OCI-LY7 (cell line): ENCODE results near the gene ACOXL. TPM values are rescaled to one million over a fixed set of nuclear protein-coding genes. Genes with fewer than 3 reads are reported as not detected.

Experiments used
- BruUV-seq: library from RNA; stranded (reverse); fragments of 400-500 nt; replicated peaks from 2 replicates; lab custom pipeline; 2021; lab: Mats Ljungman, UMichigan
- CTCF ChIA-PET: fragments of 300-600 bp; sonication (Branson Sonifier 250); formaldehyde crosslinking; loops from one replicate; lab custom pipeline; 2022; ENCODE audit warnings: antibody characterized with exemption; ENCODE audit not compliant: unreplicated experiment; lab: Charles Lee
- POLR2A ChIA-PET: fragments of 300-600 bp; sonication (Branson Sonifier 250); formaldehyde crosslinking; loops from one replicate; lab custom pipeline; 2022; ENCODE audit warnings: antibody characterized with exemption; lab: Charles Lee
- DNase-seq: peaks from one replicate; pipeline ENCODE4 v3.0.0-alpha.2; 2015; ENCODE audit warnings: low spot score
- H2AFZ ChIP-seq: fragments of 200-600 bp; sonication (generic), shearing (Covaris generic); 2 replicates; pipeline ENCODE4 v1.6.1; 2014; ENCODE audit warnings: mild to moderate bottlenecking, antibody characterized with exemption, low read length, moderate library complexity
- H3K27ac ChIP-seq: fragments of 200-600 bp; sonication (generic); 2 replicates; pipeline ENCODE4 v1.5.1; 2014; ENCODE audit warnings: mixed run types, low read depth, mild to moderate bottlenecking, moderate library complexity, low read length, inconsistent platforms; ENCODE audit not compliant: poor library complexity, severe bottlenecking
- H3K36me3 ChIP-seq: fragments of 200-600 bp; sonication (generic); 2 replicates; pipeline ENCODE4 v1.6.1; 2014; ENCODE audit warnings: mild to moderate bottlenecking, antibody characterized with exemption, low read length, moderate library complexity, mixed read lengths; ENCODE audit not compliant: insufficient read depth
- H3K4me1 ChIP-seq: fragments of 200-600 bp; sonication (generic); 2 replicates; pipeline ENCODE4 v1.5.1; 2014; ENCODE audit warnings: mild to moderate bottlenecking, low read length; ENCODE audit not compliant: insufficient read depth, poor library complexity, severe bottlenecking
- H3K4me2 ChIP-seq: fragments of 200-600 bp; sonication (generic); 2 replicates; pipeline ENCODE4 v1.6.1; 2014; ENCODE audit warnings: mild to moderate bottlenecking, low read length
- H3K4me3 ChIP-seq: fragments of 200-600 bp; sonication (generic); 2 replicates; pipeline ENCODE4 v1.5.1; 2014; ENCODE audit warnings: mild to moderate bottlenecking, low read depth, low read length; ENCODE audit not compliant: poor library complexity, severe bottlenecking
- H3K79me2 ChIP-seq: fragments of 200-600 bp; sonication (generic); 2 replicates; pipeline ENCODE4 v1.6.1; 2016; ENCODE audit warnings: low read depth, mild to moderate bottlenecking, low read length, moderate library complexity, mixed read lengths; ENCODE audit not compliant: insufficient read depth
- H3K9me2 ChIP-seq: fragments of 200-600 bp; sonication (generic); 2 replicates; pipeline ENCODE4 v1.6.1; 2016; ENCODE audit warnings: mild to moderate bottlenecking, low read length, mixed read lengths; ENCODE audit not compliant: insufficient read depth
- H3K9me3 ChIP-seq: fragments of 200-600 bp; sonication (generic); 2 replicates; pipeline ENCODE4 v1.6.1; 2014; ENCODE audit warnings: mild to moderate bottlenecking, mixed run types, low read length, mixed read lengths
- H4K20me1 ChIP-seq: fragments of 200-600 bp; sonication (generic); 2 replicates; pipeline ENCODE4 v1.6.1; 2014; ENCODE audit warnings: mild to moderate bottlenecking, antibody characterized with exemption, low read length, moderate library complexity, mixed read lengths; ENCODE audit not compliant: insufficient read depth
- EZH2phosphoT487 ChIP-seq: fragments of 200-600 bp; sonication (generic); IDR thresholded peaks from 2 replicates; pipeline ENCODE4 v1.6.1; 2018; ENCODE audit warnings: low read depth, borderline replicate concordance, mild to moderate bottlenecking, mixed run types, antibody characterized with exemption, low read length, moderate library complexity, mixed read lengths
- intact Hi-C: fragments of 100-400 bp; cut with micrococcal nuclease; formaldehyde crosslinking; loops from one replicate; pipeline ENCODE4 v1.10.0; 2022; ENCODE audit not compliant: unreplicated experiment
- total RNA-seq, 2 experiments: library from RNA; depleted of rRNA in 1 of 2; stranded (reverse); fragments of >200 nt in 1 of 2; shearing (Covaris generic) in 1 of 2; gene quantifications; 2 replicates each; pipeline ENCODE4 v1.2.3, GENCODE V29; 2014 to 2022
- TF ChIP-seq, protein P1 (sequence below): fragments of 200-600 bp; sonication (generic); conservative IDR thresholded peaks from 2 replicates; pipeline ENCODE4 v1.5.1; 2014; ENCODE audit warnings: mild to moderate bottlenecking, antibody characterized with exemption, low read length, moderate library complexity, mixed read lengths

The ACOXL gene
- total RNA-seq, 2 experiments from 2014 or later, result 1.4 TPM; not detected in 1

- peaks cover 16% of the 10 kb centered on the region for H3K4me1 ChIP-seq
- no peaks in the 10 kb centered on the region for H3K9me2 ChIP-seq
- no peak overlapping the region for H3K27ac ChIP-seq
- no peak overlapping the region for H2AFZ ChIP-seq
- no peak overlapping the region for H3K4me2 ChIP-seq
- H3K36me3 ChIP-seq, result no peaks in the 10 kb centered on the region
- intact Hi-C loops, result loop anchor here (5.0 kb wide), 1 partner anchor 40 kb away; no protein-coding TSS in a partner anchor
- BruUV-seq, result no TSS peak
- no peak for DNase-seq
- no peak for TF ChIP-seq EZH2phosphoT487
- TF ChIP-seq, protein P1, sequence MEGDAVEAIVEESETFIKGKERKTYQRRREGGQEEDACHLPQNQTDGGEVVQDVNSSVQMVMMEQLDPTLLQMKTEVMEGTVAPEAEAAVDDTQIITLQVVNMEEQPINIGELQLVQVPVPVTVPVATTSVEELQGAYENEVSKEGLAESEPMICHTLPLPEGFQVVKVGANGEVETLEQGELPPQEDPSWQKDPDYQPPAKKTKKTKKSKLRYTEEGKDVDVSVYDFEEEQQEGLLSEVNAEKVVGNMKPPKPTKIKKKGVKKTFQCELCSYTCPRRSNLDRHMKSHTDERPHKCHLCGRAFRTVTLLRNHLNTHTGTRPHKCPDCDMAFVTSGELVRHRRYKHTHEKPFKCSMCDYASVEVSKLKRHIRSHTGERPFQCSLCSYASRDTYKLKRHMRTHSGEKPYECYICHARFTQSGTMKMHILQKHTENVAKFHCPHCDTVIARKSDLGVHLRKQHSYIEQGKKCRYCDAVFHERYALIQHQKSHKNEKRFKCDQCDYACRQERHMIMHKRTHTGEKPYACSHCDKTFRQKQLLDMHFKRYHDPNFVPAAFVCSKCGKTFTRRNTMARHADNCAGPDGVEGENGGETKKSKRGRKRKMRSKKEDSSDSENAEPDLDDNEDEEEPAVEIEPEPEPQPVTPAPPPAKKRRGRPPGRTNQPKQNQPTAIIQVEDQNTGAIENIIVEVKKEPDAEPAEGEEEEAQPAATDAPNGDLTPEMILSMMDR, result no peak
- H3K4me3 ChIP-seq, result no peak overlapping the region
- H4K20me1 ChIP-seq, result no peaks in the 10 kb centered on the region; the same call in 1 of the 2 replicates
- CTCF ChIA-PET, result no interaction called here
- H3K9me3 ChIP-seq, result no peaks in the 10 kb centered on the region
- no peaks in the 10 kb centered on the region for H3K79me2 ChIP-seq
- POLR2A ChIA-PET, result interaction anchor here (0.7 to 2.2 kb wide), 2 partner anchors 11 to 129 kb away, joined by 3 to 4 read pairs; no protein-coding TSS in a partner anchor
These were observed 119.7 kb downstream of the ACOXL start for GRCh38 chr2:110852051-110852450.

GRCh38 chr2:110852541-110853263 lies 120.3 kb downstream of the ACOXL start:
- no peak overlapping the region for H3K4me3 ChIP-seq
- ChIA-PET CTCF (no interaction called here), POLR2A (interaction anchor here (0.6 to 2.2 kb wide), 3 partner anchors 11 to 129 kb away, joined by 3 to 4 read pairs (median 3); no protein-coding TSS in a partner anchor)
- no TSS peak for BruUV-seq
- H3K4me1 ChIP-seq, result peaks cover 16% of the 10 kb centered on the region
- no peak overlapping the region for H3K4me2 ChIP-seq
- TF ChIP-seq EZH2phosphoT487, result no peak
- TF ChIP-seq, protein P1, result no peak
- H3K36me3 ChIP-seq, result no peaks in the 10 kb centered on the region
- no peak for DNase-seq
- no peak overlapping the region for H2AFZ ChIP-seq
- H3K79me2 ChIP-seq, result no peaks in the 10 kb centered on the region
- H3K9me3 ChIP-seq, result no peaks in the 10 kb centered on the region
- H3K27ac ChIP-seq, result no peak overlapping the region
- intact Hi-C loops, result loop anchor here (5.0 kb wide), 1 partner anchor 40 kb away; no protein-coding TSS in a partner anchor
- no peaks in the 10 kb centered on the region; the same call in 1 of the 2 replicates for H4K20me1 ChIP-seq
- no peaks in the 10 kb centered on the region for H3K9me2 ChIP-seq
